Activated T-helper 1 cell treated with Interleukin-2 at 50 U/mL for 16 hours (primary cell): ENCODE measurements around the gene HSH2D.
"Not testable (repeated sequence)": the region's sequence is repeated elsewhere in the genome, so short reads cannot be mapped to it uniquely, and the experiment has no call there.

ENCODE experiments used
- DNase-seq: peaks from one replicate; pipeline ENCODE4 v3.0.0-alpha.2; 2020; ENCODE audit warnings: low read depth

HSH2D gene, protein sequence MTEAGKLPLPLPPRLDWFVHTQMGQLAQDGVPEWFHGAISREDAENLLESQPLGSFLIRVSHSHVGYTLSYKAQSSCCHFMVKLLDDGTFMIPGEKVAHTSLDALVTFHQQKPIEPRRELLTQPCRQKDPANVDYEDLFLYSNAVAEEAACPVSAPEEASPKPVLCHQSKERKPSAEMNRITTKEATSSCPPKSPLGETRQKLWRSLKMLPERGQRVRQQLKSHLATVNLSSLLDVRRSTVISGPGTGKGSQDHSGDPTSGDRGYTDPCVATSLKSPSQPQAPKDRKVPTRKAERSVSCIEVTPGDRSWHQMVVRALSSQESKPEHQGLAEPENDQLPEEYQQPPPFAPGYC

DNA sequence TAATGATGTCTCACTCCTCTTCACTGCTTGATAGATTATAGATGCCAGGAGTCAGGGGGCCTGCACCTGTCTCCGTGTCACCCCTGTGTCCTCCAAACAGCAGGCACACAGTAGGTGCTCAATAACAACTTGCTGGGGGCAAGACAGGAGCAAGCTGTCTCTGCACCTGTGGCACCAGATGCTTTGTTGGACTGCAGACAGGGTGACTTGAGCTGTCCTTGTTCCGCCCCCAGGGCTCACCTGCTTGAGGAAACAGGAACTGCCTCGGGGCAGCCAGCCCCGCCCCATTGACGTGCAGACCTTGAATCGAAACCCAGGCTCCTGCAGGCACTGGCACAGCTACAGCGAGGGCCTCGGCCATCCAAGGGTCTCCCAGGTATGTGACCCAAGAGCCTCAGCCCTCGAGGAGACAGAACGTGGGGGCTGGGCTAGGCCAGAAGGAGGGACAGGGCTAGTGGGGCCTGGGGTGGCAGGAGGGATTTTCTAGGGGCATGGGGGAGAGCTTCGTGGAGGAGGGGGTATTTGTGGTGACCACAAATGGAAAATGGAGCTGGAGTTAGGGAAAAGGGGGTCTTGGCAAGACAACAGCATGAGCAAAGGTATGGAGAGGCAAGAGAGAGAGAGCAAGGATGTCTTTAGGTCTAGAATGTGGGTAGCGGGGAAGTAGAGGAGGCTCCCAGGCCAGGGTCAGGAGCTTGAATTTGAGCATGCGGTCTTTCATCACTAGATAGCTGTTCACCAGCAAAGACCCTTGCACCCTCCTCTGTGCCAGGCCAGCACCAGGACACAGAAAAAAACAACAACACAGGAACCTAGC is at the start of gene HSH2D:
Gene HSH2D, plus strand, starts transcription at position 287 of the 817 bp plus-strand sequence. CDS start 5,066 bp downstream, outside the sequence.
- peak; percentile 66 for DNase-seq

DNA sequence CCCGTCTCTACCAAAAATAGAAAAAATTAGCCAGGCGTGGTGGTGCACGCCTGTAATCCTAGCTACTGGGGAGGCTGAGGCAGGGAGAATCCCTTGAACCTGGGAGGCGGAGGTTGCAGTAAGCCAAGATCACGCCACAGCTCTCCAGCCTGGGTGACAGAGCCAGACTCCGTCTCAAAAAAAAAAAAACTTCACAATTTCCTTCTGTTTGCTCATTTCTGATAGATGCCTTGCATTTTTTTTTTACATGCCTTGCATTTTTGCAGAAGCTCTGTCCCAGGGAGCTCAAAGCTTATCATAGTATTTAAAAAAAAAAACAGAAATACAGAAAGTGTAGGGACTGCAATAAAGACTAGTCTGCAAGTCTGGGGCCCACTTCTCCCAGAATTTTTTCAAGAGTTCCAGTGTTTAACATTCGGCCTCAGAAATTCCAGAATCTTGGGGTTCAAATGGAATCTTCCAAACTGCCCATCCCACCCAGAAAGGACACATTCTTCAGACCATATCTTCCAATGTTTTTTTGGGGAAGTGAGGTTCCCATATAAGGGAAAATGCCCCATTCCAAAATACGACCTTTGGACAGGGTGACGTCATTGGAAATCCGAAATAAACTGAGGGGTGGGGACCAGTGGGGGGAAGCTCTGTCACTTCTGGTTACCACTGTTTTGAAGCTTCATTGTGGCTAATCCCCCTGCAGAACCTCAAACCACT is 49.0 kb upstream of the HSH2D start:
- no peak for DNase-seq

DNA sequence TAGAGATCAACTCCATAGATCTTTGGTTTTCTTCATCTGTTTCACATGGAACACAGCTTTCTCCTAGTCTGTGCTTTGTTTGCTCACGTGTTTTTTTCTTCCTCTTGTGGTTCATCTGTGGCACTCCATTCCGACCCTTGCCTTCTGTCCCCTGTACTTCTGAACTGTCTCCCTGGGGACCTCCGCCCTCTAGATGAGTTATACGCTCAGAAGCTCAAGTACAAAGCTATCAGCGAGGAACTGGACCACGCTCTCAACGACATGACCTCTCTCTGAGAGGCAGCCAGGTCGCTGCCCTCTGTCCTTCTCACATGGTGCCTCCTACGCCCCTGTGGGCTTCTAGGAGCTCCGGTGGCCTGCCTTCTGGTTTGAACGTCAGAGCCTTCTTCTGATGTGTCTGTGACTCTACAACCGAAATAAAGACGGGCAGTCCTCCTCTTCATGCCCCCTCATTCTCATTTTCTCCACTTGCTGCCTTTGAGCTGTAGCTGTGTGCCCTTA is 48.4 kb upstream of the HSH2D start:
- no peak for DNase-seq

DNA sequence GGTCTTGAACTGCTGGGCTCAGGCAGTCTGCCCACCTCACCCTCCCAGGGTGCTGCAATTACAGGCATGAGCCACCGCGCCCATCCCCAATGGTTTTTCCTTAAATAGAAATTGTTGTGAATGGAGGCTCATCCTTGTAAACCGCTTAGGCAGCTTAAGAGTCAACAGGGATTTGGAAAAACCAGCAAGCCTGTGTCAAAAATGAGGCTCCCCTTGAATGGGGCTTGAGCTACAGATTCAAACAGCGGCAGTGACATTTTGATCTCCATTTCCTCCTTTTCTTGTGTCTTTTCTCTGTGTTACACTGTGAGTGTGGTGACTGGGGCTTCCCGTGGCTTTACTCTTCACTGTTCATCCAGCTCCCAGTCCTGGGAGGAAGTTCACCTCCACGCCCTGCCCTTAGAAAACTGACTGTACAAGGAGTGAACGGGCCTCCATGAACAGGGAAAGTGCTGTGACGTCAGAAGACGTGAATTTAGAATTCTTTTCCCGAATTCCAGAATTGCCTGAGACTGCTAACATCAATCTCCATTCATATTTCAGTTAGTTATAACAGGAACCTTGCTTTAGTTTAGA is 47.1 kb upstream of the HSH2D start:
- DNase-seq, result no peak

DNA sequence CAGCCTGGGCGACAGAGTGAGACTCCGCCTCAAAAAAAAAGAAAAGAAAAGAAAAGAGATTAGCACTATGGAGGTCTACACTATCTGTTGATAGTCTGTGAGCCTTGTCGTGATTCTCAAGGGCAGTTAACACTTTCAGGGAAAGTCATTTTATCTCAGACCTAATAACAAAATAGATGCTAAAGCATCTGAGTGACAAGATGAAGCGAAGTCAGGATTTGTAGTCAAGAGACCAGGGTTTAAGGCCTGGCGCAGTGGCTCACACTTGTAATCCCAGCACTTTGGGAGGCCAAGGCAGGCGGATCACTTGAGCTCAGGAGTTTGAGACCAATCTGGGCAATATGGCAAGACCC is 45.1 kb upstream of the HSH2D start:
- DNase-seq, result no peak

DNA sequence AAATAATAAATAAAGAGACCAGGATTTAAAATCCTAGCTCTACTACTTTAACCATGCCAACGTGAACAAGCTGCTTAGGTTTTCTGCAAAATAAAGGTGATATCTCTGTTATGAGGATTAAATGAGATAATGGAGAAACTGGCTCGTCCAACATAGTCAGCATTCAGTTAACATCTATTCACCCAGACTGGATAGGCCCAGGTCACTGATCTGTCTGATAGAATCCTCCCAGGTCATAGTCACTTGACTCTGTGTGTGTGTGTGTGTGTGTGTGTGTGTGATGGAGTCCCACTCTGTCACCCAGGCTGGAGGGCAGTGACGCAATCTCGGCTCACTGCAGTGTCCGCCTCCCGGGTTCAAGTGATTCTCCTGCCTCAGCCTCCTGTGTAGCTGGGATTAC is 44.7 kb upstream of the HSH2D start:
- DNase-seq, result no peak

DNA sequence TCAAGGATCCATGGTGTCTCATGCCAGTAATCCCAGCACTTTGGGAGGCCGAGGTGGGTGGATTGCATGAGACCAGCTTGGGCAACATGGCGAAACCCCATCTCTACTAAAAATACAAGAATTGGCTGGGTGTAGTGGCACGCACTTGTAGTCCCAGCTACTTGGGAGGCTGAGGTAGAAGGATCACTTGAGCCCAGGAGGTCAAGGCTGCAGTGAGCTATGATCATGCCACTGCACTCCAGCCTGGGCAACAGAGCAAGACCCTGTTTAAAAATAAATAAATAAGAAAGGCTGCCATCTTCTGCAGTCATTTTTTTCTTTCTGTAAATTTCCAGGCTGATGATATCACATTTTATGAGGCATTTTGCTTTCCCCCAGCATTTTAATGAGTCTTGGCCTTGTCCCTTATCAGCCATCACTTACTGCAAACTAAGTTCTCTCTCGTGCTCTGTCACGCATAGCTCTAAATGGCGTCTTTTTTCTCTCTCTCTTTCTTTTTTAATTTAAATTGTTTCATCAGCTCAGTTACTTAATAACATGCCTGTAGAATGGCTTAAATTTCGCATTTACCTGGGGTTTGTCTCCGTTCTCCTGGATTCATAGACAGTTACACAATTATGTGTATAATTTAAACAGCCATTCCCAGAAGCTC is 44.0 kb upstream of the HSH2D start:
- DNase-seq, result not testable (repeated sequence)

DNA sequence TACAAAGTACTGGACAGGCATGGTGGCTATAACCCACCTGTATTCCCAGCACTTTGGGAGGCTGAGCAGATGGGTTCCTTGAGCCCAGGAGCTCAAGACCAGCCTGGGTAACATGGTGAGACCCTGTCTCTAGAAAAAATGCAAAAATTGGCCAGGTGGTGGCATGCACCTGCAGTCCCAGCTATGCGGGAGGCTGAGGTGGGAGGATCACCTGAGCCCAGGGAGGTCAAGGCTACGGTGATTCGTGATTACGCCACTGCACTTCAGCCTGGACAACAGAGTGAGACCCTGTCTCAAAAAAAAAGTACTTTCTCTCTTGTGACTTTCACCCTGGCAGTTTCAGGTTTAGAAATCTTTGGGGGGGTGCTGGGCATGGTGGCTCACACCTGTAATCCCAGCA is 43.0 kb upstream of the HSH2D start:
- DNase-seq, result no peak

DNA sequence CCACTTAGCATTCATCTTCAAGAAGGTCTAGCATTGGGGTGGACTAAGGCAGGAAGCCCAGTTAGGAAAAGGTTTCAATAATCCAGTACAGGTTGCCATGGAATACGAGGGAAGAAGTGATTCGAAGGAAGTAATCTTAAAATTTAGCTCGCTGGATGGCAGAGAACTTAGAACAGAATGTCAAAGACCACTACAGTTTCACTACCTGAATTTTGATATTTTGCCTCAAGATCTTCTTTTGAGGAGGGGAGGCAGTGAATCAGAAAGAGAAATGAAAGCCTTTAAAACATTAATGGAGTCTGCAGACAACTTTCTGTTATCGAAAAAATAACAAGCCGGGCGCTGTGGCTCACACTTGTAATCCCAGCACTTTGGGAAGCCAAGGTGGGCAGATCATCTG is 38.8 kb upstream of the HSH2D start:
- DNase-seq, result no peak

DNA sequence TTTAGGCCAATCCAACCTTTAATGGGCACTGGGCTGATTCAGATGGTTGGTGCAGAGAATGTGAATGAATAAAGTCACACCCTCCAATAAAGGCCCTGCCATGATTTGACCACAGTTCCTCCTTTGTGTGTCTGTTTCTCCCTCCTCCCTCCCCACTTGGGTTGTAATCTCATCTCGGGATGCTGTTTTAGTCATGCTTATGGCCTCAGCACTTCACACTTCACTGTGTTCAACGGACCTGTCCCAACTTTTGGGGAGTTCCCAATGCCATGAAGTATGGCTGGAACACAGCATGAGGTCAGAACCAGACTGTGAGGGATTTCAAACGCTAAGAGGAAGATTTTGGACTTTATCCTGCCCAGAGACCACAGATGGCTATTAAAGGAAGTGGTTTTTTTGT is 37.4 kb upstream of the HSH2D start:
- DNase-seq, result no peak

DNA sequence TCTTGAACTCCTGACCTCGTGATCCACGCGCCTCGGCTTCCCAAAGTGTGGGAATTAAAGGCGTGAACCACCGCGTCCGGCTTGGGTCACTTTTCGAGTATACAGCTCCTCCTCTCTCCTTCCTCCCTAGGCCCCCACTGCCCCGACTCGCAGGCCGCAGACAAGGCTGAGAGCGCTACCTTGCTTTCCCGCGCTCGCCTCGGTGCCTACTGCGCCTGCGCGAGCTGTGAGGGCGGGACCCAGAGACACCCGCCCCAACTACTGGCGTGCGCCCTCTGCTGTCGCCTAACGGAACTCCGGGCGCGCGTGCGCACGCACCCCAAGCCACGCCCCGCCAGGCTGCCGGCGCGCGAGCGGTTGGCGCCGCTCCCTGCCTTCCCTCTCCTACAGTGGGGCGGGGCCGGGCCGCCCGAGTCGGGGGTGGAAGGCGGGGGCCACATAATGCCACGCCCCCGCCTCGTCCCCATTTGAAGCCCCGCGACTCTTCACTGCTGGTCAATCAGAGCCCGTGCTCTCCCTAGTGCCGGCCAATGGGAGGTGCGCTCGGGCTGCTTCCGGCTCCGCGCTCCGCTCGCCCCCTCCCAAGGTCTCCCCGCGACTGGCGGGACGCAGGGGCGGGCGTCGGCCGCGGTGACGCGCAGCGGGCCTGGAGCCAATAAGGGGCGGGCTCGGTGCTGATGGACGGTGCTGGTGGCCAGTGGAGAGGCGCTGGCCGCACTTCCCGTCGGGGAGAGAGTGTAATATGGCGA is 32.2 kb upstream of the HSH2D start, which contains the start of gene RAB8A:
Gene RAB8A, plus strand, starts transcription at position 730 of the 749 bp plus-strand sequence. Its CDS starts 13 bp downstream, at position 743.
- peak; percentile 99 for DNase-seq

DNA sequence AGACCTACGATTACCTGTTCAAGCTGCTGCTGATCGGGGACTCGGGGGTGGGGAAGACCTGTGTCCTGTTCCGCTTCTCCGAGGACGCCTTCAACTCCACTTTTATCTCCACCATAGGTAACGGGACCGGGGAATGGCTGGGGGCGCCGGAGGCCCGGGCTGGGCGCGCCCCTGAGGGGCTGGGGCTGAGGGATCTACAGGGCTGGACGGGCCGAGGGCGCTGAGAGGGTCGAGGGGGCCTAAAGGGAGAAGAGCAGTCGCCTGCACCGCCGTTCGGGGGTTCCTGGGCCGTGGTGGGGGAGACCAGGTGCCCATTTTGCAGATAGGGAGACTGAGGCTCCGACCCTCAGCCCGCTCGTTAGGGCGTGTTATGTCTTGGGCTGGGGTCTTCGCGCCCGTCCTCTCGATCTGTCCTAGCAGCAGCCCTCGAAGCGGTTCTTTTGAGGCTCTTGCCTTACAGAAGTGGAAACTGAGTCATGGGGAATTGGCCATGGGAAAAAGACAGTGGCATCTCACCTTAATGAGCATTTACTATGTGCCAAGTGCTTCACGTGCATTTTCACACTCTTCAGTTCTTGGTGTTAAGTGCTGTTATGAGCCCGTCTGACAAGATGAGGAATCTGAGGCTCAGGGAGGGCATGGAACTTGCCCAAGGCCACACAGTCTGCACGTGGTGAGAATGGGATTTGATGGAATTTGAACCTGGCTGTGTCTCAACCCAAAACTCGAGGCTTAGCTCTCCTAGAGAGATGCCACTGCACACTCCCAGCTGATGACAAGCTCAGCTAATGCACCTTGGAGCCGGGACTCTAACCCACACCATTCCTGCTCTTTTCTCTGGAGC is 31.4 kb upstream of the HSH2D start:
- no peak for DNase-seq

DNA sequence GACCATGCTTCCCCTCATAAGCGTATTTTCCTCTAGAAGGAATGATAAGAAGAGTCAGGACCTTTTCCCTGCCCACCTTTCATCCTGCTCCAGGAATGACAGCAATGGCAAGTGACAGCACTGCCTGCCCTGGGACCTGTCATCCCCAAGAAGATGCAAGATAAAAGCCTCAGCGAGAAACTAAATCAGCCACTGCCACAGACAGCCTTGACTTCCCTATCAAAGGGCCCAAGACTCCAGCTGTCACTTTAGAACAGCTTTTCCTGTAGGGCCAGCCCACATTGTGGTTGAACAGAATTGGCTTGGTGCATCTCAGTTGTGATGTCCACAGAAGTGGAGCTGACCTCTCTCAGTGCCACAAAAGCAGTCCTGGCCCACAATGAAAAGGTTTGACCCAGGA is 30.7 kb upstream of the HSH2D start:
- DNase-seq, result no peak

DNA sequence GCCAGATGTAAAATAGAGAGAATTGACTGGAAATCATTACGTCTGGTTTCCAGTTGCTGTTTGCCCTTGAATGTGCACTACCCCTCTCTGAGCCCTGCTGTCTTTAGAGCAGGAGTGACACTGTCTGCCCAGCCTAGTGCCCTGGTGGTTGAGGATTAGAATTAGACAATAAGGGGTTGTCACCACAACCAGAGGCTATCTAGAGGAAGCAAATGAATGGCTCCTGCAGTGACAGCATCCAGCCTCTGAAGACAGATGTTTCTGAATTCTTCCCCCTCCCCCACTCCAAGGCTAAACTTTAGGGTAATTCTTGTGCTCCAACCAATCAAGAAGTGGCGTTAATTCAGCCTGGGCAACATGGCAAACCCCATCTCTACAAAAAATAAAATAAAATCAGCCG is 29.8 kb upstream of the HSH2D start:
- no peak for DNase-seq

DNA sequence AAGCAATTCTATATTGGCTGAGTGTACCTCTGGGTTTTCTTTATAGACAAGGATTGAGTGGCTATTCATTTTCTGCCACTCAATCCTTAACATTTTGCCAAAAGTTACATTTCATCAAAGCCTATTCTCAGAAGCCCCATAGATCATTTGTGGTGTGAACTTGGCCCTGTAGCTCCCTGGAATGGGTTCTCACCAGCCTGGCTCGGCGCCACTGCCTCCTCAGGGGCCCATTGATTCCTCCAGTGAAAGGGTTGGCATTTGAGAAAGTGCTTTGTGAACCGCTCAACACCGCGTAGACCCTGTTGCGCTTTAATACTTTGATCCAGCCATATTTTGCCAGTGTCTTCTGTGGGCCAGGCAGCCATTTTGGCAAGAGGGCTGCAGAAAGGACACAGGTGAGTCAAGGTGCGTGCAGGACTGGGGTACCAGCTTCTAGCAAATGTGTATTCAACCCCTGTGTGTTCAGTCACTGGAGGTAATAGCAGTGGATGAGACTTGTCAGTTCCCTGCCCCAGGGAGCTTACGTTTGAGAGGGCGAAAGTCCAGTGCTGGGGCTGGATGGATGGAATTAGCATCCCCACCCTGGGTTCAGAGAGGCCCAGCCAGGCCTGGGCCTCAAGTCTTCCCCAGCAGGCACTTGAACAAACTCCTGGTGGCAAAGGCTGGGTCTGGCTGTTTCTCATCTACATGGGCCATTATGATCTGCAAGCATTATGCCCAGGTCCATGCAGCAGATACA is 28.0 kb upstream of the HSH2D start:
- DNase-seq, result no peak

DNA sequence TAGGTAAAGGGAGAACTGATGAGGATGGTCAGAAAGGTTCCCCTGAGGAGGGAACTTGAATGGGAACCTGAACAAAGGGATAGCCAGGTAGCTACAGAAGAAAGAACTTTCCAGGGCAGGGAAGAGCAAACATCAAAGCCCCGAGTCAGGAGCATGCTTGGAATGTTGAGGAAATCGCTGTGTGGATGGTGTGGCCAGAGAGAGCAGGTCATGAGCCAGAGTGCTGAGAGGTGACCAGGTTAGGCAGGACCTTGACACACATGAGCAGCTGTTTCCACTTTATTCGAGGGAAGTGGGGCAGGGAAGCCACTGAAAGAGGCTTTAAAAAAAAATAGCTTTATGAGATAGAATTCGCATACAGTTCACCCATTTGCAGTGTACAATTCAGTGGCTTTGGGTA is 27.4 kb upstream of the HSH2D start:
- no peak for DNase-seq

DNA sequence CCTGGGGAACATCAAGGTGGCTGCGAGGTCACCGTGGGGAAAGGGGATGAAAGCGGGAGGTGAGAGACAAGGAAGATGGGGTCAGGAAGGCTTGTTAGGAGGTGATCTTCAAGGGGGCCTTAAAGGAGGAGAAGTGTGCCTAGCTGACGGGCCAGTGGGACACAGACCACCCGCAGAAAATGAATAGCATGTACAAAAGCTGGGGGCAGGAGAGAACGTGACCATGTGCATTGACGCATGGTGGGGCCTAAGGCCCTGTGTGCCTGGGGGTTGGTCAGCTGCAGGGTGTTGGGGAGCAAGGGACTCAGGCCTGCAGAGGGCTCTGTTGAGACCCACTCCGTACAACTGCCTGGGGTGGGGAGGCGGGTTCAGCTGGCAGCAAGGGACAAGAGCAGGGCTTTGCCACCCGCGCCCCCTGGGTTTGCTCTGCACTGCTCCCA is 25.9 kb upstream of the HSH2D start:
- no peak for DNase-seq

DNA sequence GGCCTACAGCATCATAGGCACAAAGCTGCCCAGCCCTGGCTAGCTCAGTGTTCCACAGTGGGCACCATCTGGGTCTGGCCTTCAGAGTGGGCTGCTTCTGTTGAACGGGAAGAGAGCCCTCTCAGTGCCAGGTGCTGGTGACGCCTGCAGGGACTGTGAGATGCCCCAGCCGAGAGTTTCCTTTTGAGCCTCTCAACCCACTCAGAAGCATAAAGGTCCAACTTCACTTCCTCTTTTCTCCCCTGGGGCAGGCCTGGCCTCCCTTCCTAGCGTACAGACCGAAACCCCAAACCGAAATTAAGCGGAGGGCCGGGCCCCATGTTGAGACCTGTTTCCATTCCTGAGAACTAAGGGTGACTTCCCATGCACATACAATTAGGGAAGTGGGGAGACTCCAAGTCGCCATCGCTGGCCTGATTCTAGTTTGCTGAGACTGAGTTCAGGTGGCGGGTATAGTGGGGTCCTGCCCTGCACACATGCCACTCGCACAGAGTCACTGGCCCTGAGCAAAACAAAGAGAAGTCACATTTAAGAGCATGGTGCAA is 24.9 kb upstream of the HSH2D start:
- DNase-seq, result no peak
